B cell (primary cell): ENCODE measurements around the gene SRXN1.

Experiments used
- EZH2 ChIP-seq: IDR thresholded peaks from 2 replicates; pipeline ENCODE4 v1.6.1; 2012; ENCODE audit warnings: borderline replicate concordance, low read depth, mild to moderate bottlenecking, moderate library complexity, low read length; ENCODE audit not compliant: insufficient read depth, poor library complexity, severe bottlenecking
- TF ChIP-seq, protein P1 (sequence below): fragments of 200-600 bp; IDR thresholded peaks from one replicate; pipeline ENCODE4 v1.8.0; 2022; ENCODE audit warnings: antibody characterized with exemption, mild to moderate bottlenecking

DNA sequence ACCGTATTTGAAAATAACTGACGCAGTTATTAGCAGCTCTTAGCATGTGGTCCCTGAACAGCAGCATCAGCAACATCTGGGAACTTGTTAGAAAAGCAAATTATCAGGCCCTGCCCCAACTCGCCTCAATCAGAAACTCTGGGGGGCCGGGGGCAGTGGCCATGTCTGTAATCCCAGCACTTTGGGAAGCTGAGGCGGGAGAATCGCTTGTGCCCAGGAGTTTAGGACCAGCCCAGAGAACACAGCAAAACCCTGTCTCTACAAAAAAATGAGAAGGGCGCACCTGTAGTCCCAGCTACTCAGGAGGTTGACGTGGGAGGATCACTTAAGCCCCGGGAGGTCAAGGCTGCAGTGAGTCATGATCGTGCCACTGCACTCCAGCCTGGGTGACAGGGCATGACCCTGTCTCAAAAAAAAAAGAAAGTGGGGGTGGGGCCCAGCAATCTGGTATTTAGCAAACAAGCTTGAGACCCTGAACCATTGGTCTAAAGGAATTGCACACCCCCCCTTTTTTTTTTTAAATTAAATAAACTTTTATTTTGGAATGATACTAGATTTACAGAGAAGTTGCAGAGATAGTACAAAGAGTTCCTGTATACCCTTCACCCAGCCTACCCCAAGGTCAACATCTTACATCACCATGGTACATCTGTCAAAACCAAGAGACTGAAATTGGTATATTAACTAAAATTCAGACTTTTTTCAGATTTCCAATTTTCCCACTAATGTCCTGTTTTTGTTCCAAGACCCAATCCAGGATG is 6.7 kb downstream of the SRXN1 start:
- TF ChIP-seq, protein P1, sequence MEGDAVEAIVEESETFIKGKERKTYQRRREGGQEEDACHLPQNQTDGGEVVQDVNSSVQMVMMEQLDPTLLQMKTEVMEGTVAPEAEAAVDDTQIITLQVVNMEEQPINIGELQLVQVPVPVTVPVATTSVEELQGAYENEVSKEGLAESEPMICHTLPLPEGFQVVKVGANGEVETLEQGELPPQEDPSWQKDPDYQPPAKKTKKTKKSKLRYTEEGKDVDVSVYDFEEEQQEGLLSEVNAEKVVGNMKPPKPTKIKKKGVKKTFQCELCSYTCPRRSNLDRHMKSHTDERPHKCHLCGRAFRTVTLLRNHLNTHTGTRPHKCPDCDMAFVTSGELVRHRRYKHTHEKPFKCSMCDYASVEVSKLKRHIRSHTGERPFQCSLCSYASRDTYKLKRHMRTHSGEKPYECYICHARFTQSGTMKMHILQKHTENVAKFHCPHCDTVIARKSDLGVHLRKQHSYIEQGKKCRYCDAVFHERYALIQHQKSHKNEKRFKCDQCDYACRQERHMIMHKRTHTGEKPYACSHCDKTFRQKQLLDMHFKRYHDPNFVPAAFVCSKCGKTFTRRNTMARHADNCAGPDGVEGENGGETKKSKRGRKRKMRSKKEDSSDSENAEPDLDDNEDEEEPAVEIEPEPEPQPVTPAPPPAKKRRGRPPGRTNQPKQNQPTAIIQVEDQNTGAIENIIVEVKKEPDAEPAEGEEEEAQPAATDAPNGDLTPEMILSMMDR = no peak
- no peak for TF ChIP-seq EZH2
